GM13977 (cell line): ENCODE data around the gene CPAMD8.
"Not testable (repeated sequence)": the region's sequence is repeated elsewhere in the genome, so short reads cannot be mapped to it uniquely, and the experiment has no call there.

Experiments used
- DNase-seq: peaks from one replicate; pipeline ENCODE4 v3.0.0; 2012; ENCODE audit warnings: low spot score
- in situ Hi-C: fragments of 300-500 bp; cut with MboI; formaldehyde crosslinking; loops from one replicate; pipeline ENCODE4 v1.12.0; 2022; ENCODE audit warnings: low sequenced_read_pairs, low pct_unique_long_range_greater_than_20kb, mixed read lengths, inconsistent platforms; ENCODE audit not compliant: unreplicated experiment
- TF ChIP-seq, protein P1 (sequence below): IDR thresholded peaks from 2 replicates; pipeline ENCODE4 v1.5.1; 2012; ENCODE audit warnings: mild to moderate bottlenecking, control low read depth; ENCODE audit not compliant: insufficient read depth; ENCODE audit errors: extremely low read depth, missing control alignments

CPAMD8 gene

DNA sequence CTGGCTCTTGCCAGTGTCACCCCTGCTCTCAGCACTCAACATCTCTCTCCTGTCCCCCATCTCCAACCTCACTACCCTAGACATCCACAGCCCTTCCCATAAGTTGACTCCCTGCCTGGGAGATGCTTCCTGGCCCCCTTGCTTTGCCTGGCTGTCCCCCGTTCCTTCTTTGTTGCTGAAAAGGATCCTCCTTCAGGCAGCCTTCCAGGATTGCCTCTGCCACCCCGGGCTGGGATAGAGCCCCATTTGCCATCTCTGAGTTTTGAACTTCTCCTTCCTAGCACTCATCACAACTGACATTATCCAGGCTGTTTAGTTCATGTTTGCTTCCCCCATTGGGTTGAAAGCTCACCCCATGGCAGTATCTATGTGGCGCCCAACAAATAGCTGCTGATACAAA is 20.0 kb downstream of the CPAMD8 start:
- in situ Hi-C loops = no loop called here
- no peak for DNase-seq
- TF ChIP-seq, protein P1, sequence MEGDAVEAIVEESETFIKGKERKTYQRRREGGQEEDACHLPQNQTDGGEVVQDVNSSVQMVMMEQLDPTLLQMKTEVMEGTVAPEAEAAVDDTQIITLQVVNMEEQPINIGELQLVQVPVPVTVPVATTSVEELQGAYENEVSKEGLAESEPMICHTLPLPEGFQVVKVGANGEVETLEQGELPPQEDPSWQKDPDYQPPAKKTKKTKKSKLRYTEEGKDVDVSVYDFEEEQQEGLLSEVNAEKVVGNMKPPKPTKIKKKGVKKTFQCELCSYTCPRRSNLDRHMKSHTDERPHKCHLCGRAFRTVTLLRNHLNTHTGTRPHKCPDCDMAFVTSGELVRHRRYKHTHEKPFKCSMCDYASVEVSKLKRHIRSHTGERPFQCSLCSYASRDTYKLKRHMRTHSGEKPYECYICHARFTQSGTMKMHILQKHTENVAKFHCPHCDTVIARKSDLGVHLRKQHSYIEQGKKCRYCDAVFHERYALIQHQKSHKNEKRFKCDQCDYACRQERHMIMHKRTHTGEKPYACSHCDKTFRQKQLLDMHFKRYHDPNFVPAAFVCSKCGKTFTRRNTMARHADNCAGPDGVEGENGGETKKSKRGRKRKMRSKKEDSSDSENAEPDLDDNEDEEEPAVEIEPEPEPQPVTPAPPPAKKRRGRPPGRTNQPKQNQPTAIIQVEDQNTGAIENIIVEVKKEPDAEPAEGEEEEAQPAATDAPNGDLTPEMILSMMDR = no peak

DNA sequence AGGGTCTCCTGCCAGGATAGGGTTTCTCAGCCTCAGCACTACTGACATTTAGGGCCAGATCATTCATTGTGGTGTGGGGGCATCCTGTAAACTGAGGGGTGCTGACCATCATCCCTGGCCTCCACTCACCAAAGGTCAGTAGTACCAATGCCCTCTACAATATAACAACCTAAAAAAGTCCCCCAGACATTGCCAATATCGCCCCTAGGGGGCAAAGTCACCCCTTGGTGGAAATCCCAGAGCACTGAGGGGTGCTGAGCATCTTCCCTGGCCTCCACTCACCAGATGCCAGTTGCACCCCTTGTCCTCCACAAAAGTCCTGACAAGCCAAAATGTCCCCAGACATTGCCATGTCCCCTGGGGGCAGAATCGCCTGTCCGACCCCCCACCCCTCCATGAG is 21.6 kb downstream of the CPAMD8 start:
- DNase-seq = no peak
- TF ChIP-seq, protein P1 = peak; percentile 8
- in situ Hi-C loops = no loop called here

DNA sequence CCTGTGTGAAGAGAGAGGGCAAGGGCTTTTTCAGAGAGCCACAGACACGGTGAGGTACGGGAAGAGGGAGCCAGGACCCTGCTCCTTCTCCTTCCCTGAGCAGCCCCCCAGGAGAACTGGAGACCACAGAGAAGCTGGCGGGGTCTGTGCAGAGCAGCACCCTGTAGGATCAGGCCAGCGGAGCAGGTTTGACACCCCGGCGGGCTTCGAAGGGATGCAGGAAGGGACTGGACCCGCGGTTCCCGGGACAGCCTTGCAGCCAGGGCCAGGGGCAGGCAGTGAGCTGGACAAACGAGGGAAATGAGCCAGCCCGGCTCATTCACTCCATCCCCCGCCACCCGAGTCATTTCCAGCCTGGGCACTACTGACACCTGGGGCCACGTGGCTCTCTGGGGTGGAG is 22.2 kb downstream of the CPAMD8 start:
- TF ChIP-seq, protein P1 = no peak
- no peak for DNase-seq
- in situ Hi-C loops = no loop called here

DNA sequence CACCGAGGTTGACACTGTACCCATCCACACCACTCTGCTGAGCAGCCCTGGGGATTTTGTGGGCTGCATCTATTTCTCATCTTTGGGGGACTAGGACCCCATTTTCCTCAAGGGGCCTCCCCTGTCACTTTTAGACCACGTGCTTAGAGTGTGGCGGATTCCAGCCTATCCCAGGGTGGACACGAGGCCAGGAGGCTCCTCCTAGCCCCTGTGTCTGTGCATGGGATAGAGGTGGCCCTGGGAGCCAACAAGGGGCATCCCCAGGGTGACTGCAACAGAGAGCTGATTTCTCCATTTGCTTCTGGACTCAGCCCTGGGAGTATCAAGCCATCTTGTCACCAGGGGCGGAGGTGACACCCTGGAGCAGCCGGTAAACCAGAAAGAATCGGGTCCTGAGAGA is 24.2 kb downstream of the CPAMD8 start:
- no peak for DNase-seq
- in situ Hi-C loops = no loop called here
- TF ChIP-seq, protein P1 = no peak

DNA sequence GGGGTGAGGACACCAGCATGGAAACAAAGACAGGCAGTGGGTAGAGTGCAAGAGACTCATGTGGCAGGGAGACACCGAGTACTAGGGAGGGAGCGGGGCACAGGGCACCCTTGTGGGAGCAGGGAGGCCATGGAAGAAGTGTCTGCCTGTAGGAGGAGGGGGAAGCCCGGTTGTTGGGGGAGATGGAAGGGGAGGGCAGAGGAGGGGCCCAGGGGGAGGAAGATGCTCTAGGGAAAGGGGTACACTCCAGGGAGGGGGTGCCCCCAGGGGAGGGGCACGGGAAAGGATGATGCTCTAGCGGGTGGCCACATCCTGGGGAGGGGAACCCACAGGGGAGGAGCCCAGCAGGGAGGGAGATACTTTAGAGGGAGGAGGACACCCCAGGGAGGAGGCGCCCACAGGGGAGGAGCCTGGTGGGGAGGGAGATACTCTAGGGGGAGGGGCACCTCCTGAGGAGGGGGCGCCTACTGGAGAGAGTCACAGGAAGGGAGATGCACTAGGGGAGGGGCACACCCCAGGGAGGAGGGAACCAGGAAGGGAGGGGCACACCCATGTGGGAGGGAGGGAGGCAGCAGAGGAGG is 24.9 kb downstream of the CPAMD8 start:
- in situ Hi-C loops = no loop called here
- DNase-seq = peak; percentile 50
- TF ChIP-seq, protein P1 = no peak

DNA sequence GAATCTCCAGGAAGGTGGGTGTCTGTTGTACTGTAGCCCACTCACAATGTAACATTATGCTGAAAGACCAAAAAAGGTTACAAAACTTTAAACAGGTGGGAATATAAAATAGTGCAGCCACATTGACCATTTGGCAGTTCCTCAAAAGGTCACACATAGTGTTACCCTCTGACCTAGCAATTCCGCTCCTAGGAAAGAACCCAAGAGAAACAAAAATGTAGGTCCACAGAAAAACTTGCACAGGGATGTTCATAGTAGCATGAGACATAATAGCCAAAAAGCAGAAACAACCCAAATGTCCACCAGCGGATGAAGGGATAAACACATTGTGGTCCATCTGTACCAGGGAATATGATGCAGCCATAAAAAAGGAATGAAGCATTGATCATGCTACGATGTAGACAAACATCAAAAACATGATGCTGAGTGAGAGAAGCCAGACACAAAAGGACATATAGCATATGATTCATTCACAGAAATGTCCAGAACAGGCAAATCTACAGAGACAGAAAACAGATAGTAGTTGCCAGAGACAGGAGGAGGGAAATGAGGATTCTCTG is 27.9 kb downstream of the CPAMD8 start:
- in situ Hi-C loops = no loop called here
- no peak for DNase-seq

DNA sequence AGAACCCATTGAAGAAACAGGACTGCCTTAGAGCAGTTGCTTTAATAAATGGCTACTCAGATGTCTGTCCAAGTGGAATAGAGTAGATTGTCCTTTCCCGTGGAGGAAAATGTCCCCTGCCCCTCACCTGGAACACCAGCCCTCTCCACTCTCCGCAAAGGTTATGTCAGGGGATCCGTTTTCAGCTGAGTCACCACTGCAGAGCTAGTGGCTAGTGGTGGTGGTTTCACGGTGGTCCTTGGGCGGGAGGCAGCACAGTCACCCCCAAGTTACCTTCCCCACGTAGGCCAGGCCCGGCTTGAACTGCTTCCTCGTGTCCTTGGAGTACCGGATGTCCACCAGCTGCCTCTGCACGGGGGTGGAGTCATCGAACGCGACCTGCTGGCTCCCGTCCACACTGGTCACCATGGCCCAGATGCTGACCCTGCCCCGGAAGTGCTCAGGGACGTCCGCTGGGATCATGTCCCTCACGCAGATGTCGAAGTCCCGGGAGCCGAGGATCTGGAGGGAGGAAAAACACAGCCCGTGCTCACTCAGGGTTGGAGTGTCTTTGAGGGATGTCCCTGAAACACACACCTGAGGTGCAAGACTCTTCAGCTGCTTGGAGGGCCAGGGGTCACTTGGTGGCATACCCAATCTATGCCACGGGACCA is 29.6 kb downstream of the CPAMD8 start:
- in situ Hi-C loops, DNase-seq: not testable (repeated sequence)

More for the DNA sequence above, 27.9 kb downstream of the CPAMD8 start:
- TF ChIP-seq, protein P1 = no peak
